Anterior cingulate cortex (tissue), 58 donors: Measurements from ENCODE around the gene ARL17B.
A peak's percentile ranks its signal among the peaks of the same experiment; 100 is the strongest.
"Not testable (repeated sequence)": the region's sequence is repeated elsewhere in the genome, so short reads cannot be mapped to it uniquely, and the experiment has no call there.

Source experiments
- DNase-seq, 58 donors: peaks; one replicate each; lab custom pipeline; 2025; lab: John Stamatoyannopoulos, UW

The ARL17B gene

GRCh38 chr17:46254215-46254614 is 107.4 kb downstream of the ARL17B start:
- DNase-seq: not testable (repeated sequence)

GRCh38 chr17:46253722-46254121 is 107.8 kb downstream of the ARL17B start:
- peak in 23 of 58 donors; percentile 8 to 67 (median 36) for DNase-seq

DNA sequence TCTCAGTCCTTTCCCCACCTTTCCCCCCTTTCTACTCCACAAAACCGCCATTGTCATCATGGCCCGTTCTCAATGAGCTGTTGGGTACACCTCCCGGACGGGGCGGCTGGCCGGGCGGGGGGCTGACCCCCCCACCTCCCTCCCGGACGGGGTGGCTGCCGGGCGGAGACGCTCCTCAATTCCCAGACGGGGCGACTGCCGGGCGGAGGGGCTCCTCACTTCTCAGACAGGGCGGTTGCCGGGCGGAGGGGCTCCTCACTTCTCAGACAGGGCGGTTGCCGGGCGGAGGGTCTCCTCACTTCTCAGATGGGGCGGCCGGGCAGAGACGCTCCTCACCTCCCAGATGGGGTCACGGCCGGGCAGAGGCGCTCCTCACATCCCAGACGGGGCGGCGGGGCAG is 108.8 kb downstream of the ARL17B start:
- not testable (repeated sequence) for DNase-seq

DNA sequence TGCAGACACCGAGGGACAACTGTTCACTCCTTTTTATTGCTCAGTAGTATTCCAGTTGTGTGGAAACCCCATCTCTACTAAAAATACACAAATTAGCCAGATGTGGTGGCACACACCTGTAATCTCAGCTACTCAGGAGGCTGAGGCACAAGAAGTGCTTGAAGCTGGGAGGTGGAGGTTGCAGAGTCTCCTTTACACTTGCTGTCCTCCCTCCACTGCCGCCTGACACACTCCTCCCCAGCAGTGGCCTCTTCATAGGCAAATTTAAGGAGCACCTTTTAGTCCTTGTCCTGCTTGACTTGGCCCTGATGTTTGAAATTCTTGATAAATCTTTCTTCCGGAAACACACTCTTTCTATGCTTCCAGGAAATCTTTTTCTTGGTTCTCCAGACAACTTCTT is 112.4 kb downstream of the ARL17B start:
- DNase-seq: not testable (repeated sequence)

- DNase-seq: not testable (repeated sequence)
These were observed 116.4 kb downstream of the ARL17B start for GRCh38 chr17:46244949-46245768.

GRCh38 chr17:46244339-46244913 is 117.1 kb downstream of the ARL17B start:
- not testable (repeated sequence) for DNase-seq

GRCh38 chr17:46243928-46244327 is 117.6 kb downstream of the ARL17B start:
- DNase-seq: not testable (repeated sequence)

DNA sequence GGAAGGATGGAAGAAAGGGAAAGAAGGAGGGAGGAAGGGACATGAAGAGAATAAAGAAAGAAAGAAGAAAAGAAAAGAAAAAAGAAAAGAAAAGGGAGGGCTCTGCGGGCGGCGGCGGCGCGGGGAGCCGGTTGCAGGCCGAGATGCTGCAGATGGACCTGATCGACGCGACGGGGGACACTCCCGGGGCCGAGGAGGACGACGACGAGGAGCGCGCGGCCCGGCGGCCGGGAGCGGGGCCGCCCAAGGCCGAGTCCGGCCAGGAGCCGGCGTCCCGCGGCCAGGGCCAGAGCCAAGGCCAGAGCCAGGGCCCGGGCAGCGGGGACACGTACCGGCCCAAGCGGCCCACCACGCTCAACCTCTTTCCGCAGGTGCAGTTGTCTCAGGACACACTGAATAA is 118.1 kb downstream of the ARL17B start:
- DNase-seq: not testable (repeated sequence)

DNA sequence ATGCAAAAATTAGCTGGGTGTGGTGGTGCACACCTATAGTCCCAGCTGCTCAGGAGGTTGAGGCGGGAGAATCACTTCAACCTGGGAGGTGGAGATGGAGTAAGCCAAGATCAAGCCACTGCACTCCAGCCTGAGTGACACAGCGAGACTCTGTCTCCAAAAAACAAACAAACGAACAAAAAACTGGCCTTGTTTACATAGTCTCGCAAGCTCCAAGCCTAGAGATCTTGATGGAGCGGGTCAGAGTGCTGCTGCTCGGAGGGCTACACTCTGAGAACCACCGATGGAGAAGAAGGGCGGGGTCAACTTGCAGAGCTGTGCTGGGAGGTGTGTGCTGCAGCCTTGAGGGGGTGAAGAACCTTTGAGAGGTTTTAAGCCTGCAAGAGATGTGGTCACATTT is 130.2 kb downstream of the ARL17B start:
- DNase-seq: not testable (repeated sequence)

DNA sequence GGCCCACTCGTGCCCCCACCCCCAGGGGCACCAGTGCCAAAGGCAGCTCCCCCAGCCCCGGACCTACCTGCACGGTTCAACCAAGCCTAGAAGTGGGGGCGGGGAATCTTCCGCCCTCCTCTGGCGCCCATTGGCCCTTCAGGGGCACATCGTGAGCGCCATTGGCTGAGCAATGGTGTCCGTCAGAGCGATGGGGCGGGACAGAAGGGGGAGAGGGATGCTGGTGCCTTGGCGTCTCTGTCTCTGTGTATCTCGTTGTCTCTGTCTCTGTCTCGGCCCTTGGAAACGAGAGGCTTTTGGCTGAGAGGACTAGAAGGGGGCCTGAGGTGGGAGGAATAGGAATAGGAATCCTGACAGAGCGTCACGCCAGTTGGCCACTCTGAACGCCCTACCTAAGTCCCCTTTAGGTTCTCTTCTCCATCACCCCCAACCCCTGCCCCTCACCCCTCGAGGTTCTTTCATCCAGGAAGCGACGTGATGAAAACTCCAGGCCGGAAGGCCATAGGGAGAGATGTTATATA is 136.2 kb downstream of the ARL17B start:
- peak; percentile 60 to 99 (median 95) for DNase-seq

GRCh38 chr17:46224864-46225263 is 136.7 kb downstream of the ARL17B start:
- peak in 2 of 58 donors; percentile 47 to 56 for DNase-seq
